Camera-type eye (tissue), 1 donor: ENCODE data around the gene TCERG1L. TPM values are rescaled to one million over a fixed set of nuclear protein-coding genes. Genes with fewer than 3 reads are reported as not detected.

Experiments
- total RNA-seq: library from RNA; depleted of rRNA; stranded (reverse); fragments of >200 nt; gene quantifications from one replicate; pipeline ENCODE4 v1.2.3, GENCODE V29; 2014

TCERG1L gene
- total RNA-seq: 3.0 TPM

GRCh38 chr10:131311661-131312477 is at the start of gene TCERG1L:
Gene TCERG1L, minus strand, starts transcription at chr10:131311721. Its CDS starts 86 bp downstream, at chr10:131311635.

